ENCODE results near the gene DOK1.

The DOK1 gene

GRCh38 chr2:74553892-74554819, at the start of gene DOK1, which contains the start of gene LOXL3:
Gene DOK1, plus strand, starts transcription at chr2:74554720. Its CDS starts 35 bp downstream, at chr2:74554755.
Gene LOXL3, minus strand, starts transcription at chr2:74553942. Its CDS starts 1,308 bp downstream, at chr2:74552634.
- H3K4me3 ChIP-seq (ENCODE audit: low read depth, low read length) = peak within 1 kb of the TSS; percentile 87
- peak; percentile 88 for DNase-seq (ENCODE audit: low read depth)
- TF ChIP-seq CTCF (conservative IDR thresholded peaks at IDR 0.05; ENCODE audit: low read depth, low read length) = no peak

GRCh38 chr2:74505448-74506246, 48.9 kb upstream of the DOK1 start:
- no peak for DNase-seq (ENCODE audit: low read depth)
- peak overlapping the region; percentile 4 for H3K4me3 ChIP-seq (ENCODE audit: low read depth, low read length)
- TF ChIP-seq CTCF (conservative IDR thresholded peaks at IDR 0.05; ENCODE audit: low read depth, low read length) = no peak

GRCh38 chr2:74507145-74507925, 47.2 kb upstream of the DOK1 start, which contains the start of gene PCGF1:
Gene PCGF1, minus strand, starts transcription at chr2:74507695. Its CDS starts 27 bp downstream, at chr2:74507668.
- peak; percentile 99 for DNase-seq (ENCODE audit: low read depth)
- H3K4me3 ChIP-seq (ENCODE audit: low read depth, low read length) = peak within 1 kb of the TSS; percentile 100
- TF ChIP-seq CTCF (conservative IDR thresholded peaks at IDR 0.05; ENCODE audit: low read depth, low read length) = peak; percentile 57

- no peak for TF ChIP-seq CTCF (conservative IDR thresholded peaks at IDR 0.05; ENCODE audit: low read depth, low read length)
- peak overlapping the region; percentile 100 for H3K4me3 ChIP-seq (ENCODE audit: low read depth, low read length)
- peak; percentile 50 for DNase-seq (ENCODE audit: low read depth)
These were observed 46.5 kb upstream of the DOK1 start for GRCh38 chr2:74507926-74508520.

- TF ChIP-seq CTCF (conservative IDR thresholded peaks at IDR 0.05; ENCODE audit: low read depth, low read length) = no peak
- no peak for DNase-seq (ENCODE audit: low read depth)
These were observed 44.2 kb upstream of the DOK1 start for GRCh38 chr2:74510272-74510671.

More at GRCh38 chr2:74510272-74510671, 44.2 kb upstream of the DOK1 start:
- no peak overlapping the region for H3K4me3 ChIP-seq (ENCODE audit: low read depth, low read length)
